Measurements from ENCODE around the gene CBX8. TPM values are rescaled to one million over a fixed set of nuclear protein-coding genes. Genes with fewer than 3 reads are reported as not detected.

CBX8 gene
- total RNA-seq, 3 donors from 2014 or later, result 1.7 to 4.3 (median 3.1) TPM

DNA sequence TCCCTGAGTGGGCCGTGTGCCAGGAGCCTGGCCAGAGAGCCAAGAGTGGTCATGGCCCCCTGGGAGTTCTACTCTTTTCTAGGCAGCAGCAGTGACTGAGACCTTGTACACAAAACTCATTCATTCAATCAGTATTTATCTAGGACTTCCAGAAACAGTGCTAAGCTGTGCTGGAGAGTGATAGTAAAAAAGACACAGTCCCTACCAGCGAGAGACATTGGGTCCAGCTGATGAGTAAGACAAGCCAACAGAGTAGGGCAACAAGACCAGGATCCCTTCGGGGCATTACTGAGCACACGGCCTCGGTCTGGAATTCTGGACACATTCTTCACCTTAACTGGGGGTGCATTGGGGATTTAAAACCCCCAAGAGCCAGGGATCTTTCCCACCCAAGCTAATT is 22.2 kb upstream of the CBX8 start:
- no peak for ATAC-seq
- Mint-ChIP-seq H3K27me3 (ENCODE audit: low read depth) (peaks cover 41% of the 10 kb centered on the region), H3K4me3 (no peak overlapping the region), H3K9me3 (no peaks in the 10 kb centered on the region), H3K4me1 (ENCODE audit: low read depth) (peaks cover 11% of the 10 kb centered on the region), H3K36me3 (ENCODE audit: insufficient read depth) (no peaks in the 10 kb centered on the region)
- DNase-seq, result no peak

DNA sequence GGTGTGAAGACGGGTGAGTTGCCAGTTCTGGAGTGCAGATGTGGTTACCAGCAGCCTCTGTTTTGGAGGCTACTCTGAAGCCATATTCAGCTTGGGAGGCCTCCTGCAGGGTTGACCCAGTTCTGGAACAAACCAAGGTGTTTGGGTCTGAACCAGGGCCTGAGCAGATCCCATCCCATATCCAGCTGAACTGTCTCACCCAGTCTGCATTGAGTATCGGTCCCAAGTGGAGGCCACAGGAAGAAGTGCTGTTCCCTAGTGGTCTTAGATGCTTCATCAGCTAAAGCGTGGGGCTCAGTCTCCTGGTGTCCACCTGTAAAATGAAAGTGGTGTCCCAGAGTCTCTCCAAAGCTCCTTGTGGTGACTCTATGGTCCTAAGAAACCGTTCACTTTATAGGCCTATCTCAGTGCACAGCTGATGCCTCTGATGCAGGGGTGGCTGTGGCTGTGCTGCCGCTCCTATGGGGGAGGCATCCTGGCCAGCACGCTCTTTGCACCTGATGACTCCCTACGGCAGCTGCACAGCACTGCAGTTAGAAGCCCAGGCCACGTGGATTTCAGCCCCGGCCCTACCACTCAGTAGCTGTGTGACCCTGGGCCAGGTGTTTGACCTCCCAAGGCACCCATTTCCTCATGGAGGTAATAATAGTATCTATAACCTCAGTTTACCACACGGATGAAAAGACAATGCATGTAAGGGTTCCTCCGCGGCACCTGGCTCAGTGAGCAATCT is 21.3 kb upstream of the CBX8 start:
- Mint-ChIP-seq H3K4me3 (no peak overlapping the region), H3K27me3 (ENCODE audit: low read depth) (peaks cover 42% of the 10 kb centered on the region), H3K4me1 (ENCODE audit: low read depth) (peaks cover 12% of the 10 kb centered on the region), H3K36me3 (ENCODE audit: insufficient read depth) (no peaks in the 10 kb centered on the region), H3K9me3 (no peaks in the 10 kb centered on the region)
- DNase-seq, result no peak
- ATAC-seq, result no peak

DNA sequence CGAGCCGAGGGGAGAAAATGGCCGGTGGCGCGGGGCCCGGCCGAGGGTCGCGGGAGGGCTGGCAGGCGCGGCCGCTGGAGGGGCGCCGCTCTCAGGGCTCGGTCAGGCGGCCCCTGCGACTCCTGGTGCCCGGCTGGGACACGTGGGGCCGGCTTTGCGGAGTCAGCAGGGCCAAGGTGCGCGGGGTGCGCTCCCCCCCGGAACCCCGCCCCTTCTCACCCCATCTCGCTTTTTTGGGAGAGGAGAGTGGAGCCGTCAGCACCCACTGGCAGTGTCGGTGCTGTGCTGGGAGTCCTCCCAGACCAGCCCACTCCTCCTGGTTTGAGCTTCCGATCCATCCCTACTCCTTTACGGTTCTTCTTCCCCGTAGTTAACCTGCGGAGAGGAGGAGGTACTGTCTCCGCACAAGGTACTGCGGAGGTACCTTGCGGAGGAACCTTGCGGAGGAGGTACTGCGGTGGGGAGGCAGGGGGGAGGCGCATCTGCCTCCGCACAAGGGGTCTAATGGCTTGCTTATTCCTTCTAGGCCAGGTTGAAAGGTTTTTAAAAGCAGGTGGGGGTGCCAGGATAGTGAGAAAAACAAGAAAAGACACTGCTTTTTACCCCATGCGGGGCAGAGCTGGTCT is 19.1 kb upstream of the CBX8 start:
- no peak for ATAC-seq
- no peak for DNase-seq
- Mint-ChIP-seq H3K27me3 (ENCODE audit: low read depth) (peaks cover 50% of the 10 kb centered on the region), H3K36me3 (ENCODE audit: insufficient read depth) (no peaks in the 10 kb centered on the region), H3K9me3 (no peaks in the 10 kb centered on the region), H3K4me3 (peak overlapping the region; percentile 29), H3K4me1 (ENCODE audit: low read depth) (peaks cover 21% of the 10 kb centered on the region)

DNA sequence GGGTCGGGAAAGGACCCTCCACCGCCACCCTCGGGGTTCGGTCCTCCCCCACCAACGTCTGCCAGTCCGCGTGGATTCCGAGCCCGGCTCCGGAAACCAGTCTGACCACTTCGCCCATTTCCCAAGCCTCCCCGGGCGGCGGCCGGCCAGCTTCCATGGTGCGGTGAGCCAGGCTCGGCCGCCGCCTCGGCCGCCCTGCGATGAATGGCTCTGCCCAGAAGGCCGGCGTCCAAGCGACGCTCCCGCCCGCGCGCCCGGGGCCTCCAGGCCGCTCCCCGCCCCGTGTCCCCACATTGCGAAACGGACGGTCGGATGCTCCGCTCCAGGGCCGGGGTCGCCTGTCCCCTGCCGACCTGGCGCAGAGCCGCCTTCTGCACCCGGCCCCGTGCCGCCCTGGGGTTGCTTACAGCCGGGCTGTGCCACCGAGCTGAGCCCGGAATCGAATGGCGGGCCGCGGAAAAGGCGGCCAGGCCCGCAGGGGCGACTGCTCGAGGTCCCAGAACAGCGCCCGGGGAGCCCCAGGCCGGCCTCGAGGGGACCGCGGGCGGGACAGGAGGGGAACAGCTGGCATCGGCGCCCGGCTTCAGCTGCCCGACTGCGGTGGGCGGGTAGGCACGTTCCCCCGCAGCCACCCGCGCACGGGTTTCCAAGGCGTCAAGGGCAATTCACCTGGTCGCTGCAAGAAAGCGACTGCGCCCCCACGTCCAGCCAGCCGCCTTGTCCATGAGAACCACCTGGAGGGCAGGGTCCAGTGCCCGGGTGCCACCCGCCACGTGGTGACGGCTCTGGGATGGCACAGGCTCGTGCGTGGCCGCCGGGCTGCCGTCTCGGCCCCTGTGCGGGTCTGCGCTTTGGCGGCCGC is 18.3 kb upstream of the CBX8 start:
- Mint-ChIP-seq H3K4me1 (ENCODE audit: low read depth) (peaks cover 24% of the 10 kb centered on the region), H3K36me3 (ENCODE audit: insufficient read depth) (no peaks in the 10 kb centered on the region), H3K4me3 (no peak overlapping the region), H3K9me3 (no peaks in the 10 kb centered on the region), H3K27me3 (ENCODE audit: low read depth) (peaks cover 47% of the 10 kb centered on the region)
- no peak for ATAC-seq
- DNase-seq, result no peak

DNA sequence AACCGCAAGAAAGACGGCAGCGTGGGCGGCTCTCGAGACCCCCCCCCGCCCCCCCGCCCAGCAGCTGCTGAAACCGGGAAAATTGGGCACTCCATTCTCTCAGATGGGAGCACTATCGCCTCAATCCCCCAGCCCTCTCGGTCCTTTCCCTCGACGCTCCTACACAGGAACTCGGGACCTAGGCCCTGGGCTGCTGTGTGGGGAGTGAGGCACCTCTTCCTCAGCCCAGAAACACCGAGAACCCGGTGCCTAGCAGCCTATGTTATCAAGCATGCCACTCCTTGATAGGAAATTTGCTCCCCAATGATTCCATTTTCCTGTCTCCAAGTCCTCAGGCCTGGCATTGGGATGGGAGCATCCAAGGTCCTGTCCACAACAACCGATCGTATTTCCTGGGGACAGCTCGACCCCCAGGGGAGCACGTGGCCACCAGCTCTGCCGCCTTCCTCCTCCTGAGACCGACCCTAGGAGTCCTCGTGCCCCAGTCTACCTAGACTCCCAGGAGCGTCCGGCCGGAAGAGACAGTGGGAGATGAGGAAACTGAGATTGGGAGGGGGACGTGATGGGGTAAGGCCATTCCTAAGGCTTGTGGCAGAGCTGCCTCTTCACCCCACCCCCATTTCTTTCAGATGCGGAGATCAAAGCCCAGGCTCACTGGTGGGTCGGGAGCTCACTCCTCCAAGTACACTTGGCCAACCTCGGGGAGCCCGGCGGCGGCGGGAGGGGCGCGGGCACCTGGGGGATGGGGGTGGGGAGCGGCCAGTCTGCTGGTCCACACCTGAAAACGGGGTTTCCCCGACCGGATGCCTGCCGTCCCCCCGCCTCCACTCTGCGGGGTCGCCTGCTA is 17.5 kb upstream of the CBX8 start:
- DNase-seq (no peak), ATAC-seq (no peak)
- Mint-ChIP-seq H3K27me3 (ENCODE audit: low read depth) (peaks cover 40% of the 10 kb centered on the region), H3K4me1 (ENCODE audit: low read depth) (peaks cover 25% of the 10 kb centered on the region), H3K9me3 (no peaks in the 10 kb centered on the region), H3K36me3 (ENCODE audit: insufficient read depth) (no peaks in the 10 kb centered on the region), H3K4me3 (peak overlapping the region; percentile 29)

DNA sequence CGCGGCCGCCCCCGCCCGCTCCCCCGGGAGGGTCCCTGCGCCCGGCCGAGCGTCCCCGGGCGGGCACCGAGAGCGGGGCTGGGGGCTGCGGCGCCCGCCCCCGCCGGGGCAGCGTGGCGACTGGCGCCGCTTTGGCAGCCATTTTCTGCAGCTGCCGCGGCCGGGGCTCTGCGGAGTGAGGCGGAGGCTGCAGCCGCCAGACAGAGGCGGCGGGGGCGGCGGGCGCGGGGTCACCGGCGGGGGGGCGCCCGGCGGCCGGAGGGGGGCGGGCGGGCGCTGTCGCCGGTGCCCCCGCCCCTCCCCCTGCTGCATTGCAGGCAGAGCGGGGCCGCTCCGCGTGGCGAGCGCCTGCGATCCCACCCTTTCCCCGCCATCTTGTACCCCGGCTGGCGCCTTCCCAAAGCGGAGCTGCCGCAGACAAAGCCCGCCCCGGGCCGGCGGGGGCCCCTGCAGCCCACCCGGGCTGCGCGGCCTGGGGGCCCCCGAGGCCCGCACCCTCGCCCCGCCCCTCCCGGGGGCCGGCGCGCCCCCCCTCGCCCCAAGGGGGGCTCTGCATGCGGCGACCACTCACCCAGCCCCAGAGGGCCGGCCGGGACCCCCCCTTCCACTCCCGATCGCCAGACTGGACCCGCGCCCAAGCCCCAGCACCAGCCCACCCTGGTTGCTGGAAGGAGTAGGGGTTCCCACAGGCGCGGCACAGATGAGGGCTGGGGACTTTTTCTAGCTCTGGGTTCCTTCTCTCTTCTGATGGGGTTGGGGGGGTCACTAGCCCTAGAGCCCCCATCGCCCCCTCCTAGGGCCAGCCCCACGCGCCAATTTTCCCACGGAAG is 16.6 kb upstream of the CBX8 start:
- no peaks in the 10 kb centered on the region for H3K9me3 Mint-ChIP-seq
- H3K36me3 Mint-ChIP-seq (ENCODE audit: insufficient read depth), result no peaks in the 10 kb centered on the region
- peaks cover 28% of the 10 kb centered on the region for H3K4me1 Mint-ChIP-seq (ENCODE audit: low read depth)
- ATAC-seq (no peak), DNase-seq (no peak)
- H3K27me3 Mint-ChIP-seq (ENCODE audit: low read depth), result peaks cover 48% of the 10 kb centered on the region
- H3K4me3 Mint-ChIP-seq, result no peak overlapping the region

DNA sequence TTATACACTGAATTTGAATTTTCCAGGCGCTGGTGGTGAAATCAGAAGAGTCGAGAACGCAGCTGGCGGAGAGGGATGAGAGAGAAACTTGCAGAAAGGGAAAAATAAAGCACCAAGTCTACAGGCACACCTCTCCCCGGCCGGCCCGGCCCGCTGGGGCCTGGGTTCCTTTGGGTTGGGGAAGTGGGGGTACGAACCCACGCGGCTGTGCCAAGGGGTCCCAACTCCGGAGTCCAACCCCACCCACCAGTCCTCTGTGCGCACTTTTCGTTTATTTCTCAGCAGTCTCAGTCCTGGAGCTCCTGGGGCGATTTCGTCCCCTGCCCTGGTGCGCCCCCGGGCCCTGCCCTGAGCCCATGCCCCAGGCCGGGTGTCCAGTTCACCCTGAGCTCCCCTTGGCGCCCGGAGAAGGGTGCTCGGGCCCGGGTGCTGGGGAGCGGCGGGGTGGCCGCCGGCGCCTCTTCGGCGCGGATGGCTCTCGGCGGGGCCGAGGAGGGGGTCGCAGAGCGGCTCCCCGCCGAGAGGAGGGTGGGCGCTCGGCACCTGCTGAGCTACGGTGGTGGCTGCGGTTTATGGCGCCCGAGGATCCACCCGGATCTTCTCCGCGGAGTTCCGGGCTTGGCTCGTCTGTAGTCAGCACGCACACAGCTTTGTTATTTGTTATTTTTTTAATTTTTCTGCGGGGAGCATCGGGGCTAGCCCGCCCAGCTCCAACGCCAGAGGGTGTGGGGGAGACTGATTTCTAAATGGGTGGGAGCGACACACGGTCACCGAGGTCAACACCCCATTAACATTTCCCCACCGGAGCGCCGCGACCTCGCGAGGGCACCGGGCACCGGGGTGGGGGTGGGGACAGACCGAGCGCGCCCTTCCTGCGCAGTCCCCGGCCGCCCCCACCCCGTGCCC is 15.7 kb upstream of the CBX8 start:
- peak overlapping the region; percentile 63 for H3K4me3 Mint-ChIP-seq
- H3K36me3 Mint-ChIP-seq (ENCODE audit: insufficient read depth), result no peaks in the 10 kb centered on the region
- ATAC-seq (no peak), DNase-seq (no peak)
- H3K4me1 Mint-ChIP-seq (ENCODE audit: low read depth), result peaks cover 28% of the 10 kb centered on the region
- peaks cover 54% of the 10 kb centered on the region for H3K27me3 Mint-ChIP-seq (ENCODE audit: low read depth)
- no peaks in the 10 kb centered on the region for H3K9me3 Mint-ChIP-seq

DNA sequence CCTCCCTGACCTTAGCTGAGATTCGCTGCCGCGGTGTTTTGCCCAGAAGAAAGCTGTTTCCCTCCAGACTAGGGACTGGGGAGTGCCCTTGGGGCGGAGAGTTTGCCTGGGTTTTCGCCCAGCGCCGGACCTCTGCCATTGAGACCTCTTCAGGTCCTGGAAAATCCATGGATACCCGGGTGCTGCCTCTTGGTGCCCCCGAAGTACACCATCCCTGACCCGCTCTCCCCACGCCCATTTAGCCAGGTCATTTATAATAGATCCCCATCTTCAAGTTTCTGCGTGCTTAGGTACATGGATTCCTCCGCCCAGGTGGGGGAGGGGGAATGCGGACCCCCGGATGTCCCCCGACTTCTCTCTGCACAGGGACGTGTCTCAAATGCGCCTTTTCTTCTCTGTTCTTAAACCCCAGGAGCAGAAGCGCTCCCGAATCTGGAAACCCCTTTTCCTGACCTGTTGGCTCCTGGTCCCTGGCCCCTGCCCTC is 15.0 kb upstream of the CBX8 start:
- DNase-seq (no peak), ATAC-seq (no peak)
- Mint-ChIP-seq H3K4me1 (ENCODE audit: low read depth) (peaks cover 28% of the 10 kb centered on the region), H3K36me3 (ENCODE audit: insufficient read depth) (no peaks in the 10 kb centered on the region), H3K27me3 (ENCODE audit: low read depth) (peaks cover 55% of the 10 kb centered on the region), H3K4me3 (peak overlapping the region; percentile 29), H3K9me3 (no peaks in the 10 kb centered on the region)

DNA sequence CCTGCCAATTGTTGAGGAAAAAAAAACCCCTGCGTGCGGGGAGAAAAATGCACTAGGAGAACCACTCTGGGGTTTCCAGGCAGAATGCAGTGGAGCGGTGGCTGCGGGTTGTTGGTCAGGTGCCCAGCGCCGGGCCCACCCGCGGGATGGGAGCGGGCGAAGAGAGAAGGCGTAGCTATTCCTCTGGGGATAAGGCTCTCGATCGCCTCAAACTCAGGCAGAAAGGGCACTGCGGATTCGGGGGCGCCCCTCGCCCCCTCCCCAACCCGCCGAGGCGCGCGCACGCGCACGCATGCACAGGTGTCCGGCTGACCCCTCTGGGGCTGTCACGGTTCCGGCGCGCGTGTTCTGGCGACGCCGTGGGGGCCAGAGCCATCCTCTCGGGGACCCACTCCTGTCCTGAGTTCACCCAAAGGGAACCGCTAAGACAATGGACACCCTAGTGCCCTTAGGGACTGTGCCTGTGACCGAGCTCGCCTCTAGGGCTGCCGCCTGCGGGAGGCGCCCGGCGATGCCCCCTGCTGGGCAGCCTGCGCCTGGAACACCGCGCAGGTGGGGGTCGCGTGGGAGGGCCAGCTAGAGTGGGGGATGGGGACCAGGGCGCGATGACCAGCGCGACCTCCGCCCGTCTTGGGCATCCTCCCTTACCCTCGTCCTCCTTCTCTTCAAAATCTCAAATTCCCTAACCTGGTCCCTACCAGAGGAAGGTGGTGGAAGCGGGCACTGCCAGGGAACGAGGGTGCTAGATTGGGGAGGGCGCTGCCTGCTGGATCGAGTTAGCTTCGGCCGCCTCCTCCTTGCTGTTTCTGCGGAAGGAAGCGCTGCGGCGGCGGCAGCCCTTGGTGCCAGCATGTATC is 14.4 kb upstream of the CBX8 start:
- H3K9me3 Mint-ChIP-seq, result no peaks in the 10 kb centered on the region
- ATAC-seq, result no peak
- no peak for DNase-seq
- no peaks in the 10 kb centered on the region for H3K36me3 Mint-ChIP-seq (ENCODE audit: insufficient read depth)
- H3K4me3 Mint-ChIP-seq, result peak overlapping the region; percentile 29
- H3K27me3 Mint-ChIP-seq (ENCODE audit: low read depth), result peaks cover 56% of the 10 kb centered on the region
- H3K4me1 Mint-ChIP-seq (ENCODE audit: low read depth), result peaks cover 26% of the 10 kb centered on the region

DNA sequence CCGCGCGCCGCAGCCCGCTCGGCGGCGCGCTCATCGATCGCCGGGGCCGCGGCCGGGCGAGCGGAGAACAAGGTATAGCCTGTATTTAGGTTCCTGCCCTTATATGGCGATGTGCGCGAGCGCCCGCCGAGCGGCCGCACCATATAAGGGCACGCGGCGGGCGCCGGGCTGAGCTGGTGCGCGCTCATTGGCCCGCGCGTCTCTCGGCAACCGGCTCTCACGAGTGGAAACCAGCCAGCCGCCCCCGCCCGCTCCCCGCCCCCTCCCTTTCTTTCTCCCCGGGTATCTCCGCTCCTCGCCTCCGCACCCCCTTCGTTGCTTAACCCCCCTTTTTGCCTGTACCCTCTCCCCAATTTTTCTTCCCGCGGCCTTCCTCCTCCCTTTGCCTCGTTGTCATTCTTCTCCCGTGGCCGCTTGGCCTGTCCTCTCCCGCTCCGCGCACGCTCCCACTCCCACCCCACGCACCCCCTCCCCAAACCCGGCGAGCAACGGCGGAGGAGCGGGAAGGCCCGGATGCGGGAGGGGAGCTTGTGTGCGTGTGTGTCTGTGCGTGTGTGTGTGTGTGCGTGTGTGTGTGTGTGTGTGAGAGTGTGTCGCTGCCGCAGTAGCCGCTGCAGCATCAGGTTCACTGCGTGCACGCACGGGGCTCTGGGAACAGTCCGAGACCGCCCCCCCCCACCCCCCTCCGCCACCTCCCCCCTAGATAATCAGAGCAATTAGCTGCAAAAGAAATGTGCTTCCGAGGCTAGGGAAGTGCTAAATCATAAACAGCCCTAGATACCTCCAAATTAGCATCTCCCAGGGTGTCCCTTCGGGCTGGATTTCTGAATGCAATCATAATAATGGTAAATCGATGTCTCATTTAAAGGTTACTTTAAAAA is 13.5 kb upstream of the CBX8 start:
- ATAC-seq (peak; percentile 95 to 96), DNase-seq (peak; percentile 81)
- Mint-ChIP-seq H3K4me1 (ENCODE audit: low read depth) (peaks cover 26% of the 10 kb centered on the region), H3K9me3 (no peaks in the 10 kb centered on the region), H3K27me3 (ENCODE audit: low read depth) (peaks cover 60% of the 10 kb centered on the region), H3K4me3 (no peak overlapping the region), H3K36me3 (ENCODE audit: insufficient read depth) (no peaks in the 10 kb centered on the region)

DNA sequence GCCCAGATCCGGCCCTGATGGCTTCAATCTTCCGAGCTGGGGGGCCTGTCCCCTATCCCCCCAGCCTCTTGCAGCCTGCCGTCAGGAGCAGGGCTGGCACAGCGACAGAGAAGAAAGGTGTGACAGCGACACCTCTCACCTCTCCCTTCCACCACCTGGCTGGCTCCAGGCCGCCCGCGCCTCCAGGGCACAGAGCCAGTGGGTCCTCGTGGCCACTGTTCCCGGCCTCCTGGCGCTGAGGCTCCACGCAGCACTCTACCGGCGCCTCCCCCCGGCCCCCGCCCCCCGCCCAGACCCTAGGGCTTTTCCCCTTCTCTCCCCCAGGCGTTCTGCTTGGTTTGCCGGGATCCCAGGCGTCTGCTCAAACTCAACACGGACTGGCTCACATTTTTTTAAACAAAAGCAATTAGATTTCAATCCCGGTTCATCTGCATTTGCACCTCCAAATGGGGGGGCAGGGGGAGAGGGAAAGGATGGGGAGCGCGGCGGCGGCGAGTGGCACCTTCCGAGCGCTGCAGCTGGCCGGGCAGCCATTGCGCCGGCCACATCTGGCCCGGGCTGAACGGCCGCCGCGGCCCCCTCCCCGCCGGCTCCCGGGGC is 12.8 kb upstream of the CBX8 start:
- no peak for ATAC-seq
- Mint-ChIP-seq H3K4me1 (ENCODE audit: low read depth) (peaks cover 34% of the 10 kb centered on the region), H3K9me3 (no peaks in the 10 kb centered on the region), H3K4me3 (no peak overlapping the region), H3K36me3 (ENCODE audit: insufficient read depth) (no peaks in the 10 kb centered on the region), H3K27me3 (ENCODE audit: low read depth) (peaks cover 67% of the 10 kb centered on the region)
- DNase-seq, result no peak
